ENCODE data around the gene POTEJ. TPM values are rescaled to one million over a fixed set of nuclear protein-coding genes. Genes with fewer than 3 reads are reported as not detected.
"Not testable (repeated sequence)": the region's sequence is repeated elsewhere in the genome, so short reads cannot be mapped to it uniquely, and the experiment has no call there.

POTEJ gene
- polyA plus RNA-seq, 4 donors = 0.10 TPM; not detected in 3

DNA sequence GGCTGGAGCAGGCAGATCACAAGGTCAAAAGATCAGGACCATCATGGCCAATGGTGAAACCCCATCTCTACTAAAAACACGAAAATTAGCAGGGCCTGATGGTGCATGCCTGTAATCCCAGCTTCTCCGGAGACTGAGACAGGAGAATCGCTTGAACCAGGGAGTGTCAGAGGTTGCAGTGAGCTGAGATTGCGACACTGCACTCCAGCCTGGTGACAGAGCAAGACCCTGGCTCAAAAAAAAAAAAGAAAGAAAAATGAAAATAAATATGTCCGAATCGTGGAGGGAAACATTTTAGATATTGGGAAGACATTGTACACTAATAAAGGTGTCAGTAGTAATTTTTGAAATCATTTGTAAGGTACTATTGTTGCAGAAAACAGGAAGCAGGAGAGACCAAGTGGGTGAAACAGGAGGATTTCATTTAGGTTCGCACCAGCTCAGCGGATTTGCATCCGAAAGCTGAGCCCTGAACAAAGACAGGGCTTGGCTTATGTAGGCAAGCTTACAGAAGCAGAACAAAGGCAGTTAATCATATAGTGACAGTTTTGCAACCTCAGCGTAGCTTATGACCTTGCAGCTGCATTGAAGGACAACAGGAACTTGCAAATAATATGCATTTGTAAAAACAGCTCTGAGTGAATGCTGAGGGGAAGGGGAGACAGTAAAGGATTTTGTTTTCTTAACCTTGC is 17.7 kb downstream of the POTEJ start:
- not testable (repeated sequence) for DNase-seq; H3K9me3 ChIP-seq (ENCODE audit: control insufficient read depth in 2 of 2, insufficient read depth in 1 of 2, low read depth in 1 of 2, low read length in 1 of 2); H3K27ac ChIP-seq (ENCODE audit: low read depth in 1 of 3, low read length in 2 of 3); H3K27me3 ChIP-seq (ENCODE audit: control insufficient read depth in 3 of 3, insufficient read depth in 3 of 3, low read length in 3 of 3); H3K36me3 ChIP-seq (ENCODE audit: control insufficient read depth in 3 of 3, insufficient read depth in 2 of 3, low read depth in 1 of 3, low read length in 3 of 3); H3K4me3 ChIP-seq (ENCODE audit: low read depth in 1 of 3, low read length in 3 of 3); FAIRE-seq; H3K4me1 ChIP-seq (ENCODE audit: control insufficient read depth in 3 of 3, insufficient read depth in 2 of 3, low read depth in 1 of 3, low read length in 2 of 3)
- WGBS, 3 donors = 86 to 89% (median 87%) methylated on average over 6 to 9 of the region's 10 CpGs

- H3K4me3 ChIP-seq (ENCODE audit: low read depth in 1 of 3, low read length in 3 of 3); H3K4me1 ChIP-seq (ENCODE audit: control insufficient read depth in 3 of 3, insufficient read depth in 2 of 3, low read depth in 1 of 3, low read length in 2 of 3); H3K9me3 ChIP-seq (ENCODE audit: control insufficient read depth in 2 of 2, insufficient read depth in 1 of 2, low read depth in 1 of 2, low read length in 1 of 2); FAIRE-seq; H3K27ac ChIP-seq (ENCODE audit: low read depth in 1 of 3, low read length in 2 of 3); H3K27me3 ChIP-seq (ENCODE audit: control insufficient read depth in 3 of 3, insufficient read depth in 3 of 3, low read length in 3 of 3); H3K36me3 ChIP-seq (ENCODE audit: control insufficient read depth in 3 of 3, insufficient read depth in 2 of 3, low read depth in 1 of 3, low read length in 3 of 3); DNase-seq: not testable (repeated sequence)
- WGBS, 3 donors = 78 to 92% (median 82%) methylated on average over 1 to 2 of the region's 2 CpGs
These were observed 27.7 kb downstream of the POTEJ start for GRCh38 chr2:130638973-130639372.

GRCh38 chr2:130641688-130642087 is 30.4 kb downstream of the POTEJ start:
- not testable (repeated sequence) for H3K27ac ChIP-seq (ENCODE audit: low read depth in 1 of 3, low read length in 2 of 3); H3K4me3 ChIP-seq (ENCODE audit: low read depth in 1 of 3, low read length in 3 of 3); H3K27me3 ChIP-seq (ENCODE audit: control insufficient read depth in 3 of 3, insufficient read depth in 3 of 3, low read length in 3 of 3); H3K36me3 ChIP-seq (ENCODE audit: control insufficient read depth in 3 of 3, insufficient read depth in 2 of 3, low read depth in 1 of 3, low read length in 3 of 3); FAIRE-seq; H3K9me3 ChIP-seq (ENCODE audit: control insufficient read depth in 2 of 2, insufficient read depth in 1 of 2, low read depth in 1 of 2, low read length in 1 of 2); DNase-seq; H3K4me1 ChIP-seq (ENCODE audit: control insufficient read depth in 3 of 3, insufficient read depth in 2 of 3, low read depth in 1 of 3, low read length in 2 of 3)
- WGBS, 3 donors = 52 to 59% (median 55%) methylated on average over 3 to 4 of the region's 4 CpGs

GRCh38 chr2:130649285-130649684 is 38.0 kb downstream of the POTEJ start:
- WGBS, 3 donors = 25 to 50% (median 36%) methylated on average over 1 of the region's 1 CpG
- DNase-seq; H3K27me3 ChIP-seq (ENCODE audit: control insufficient read depth in 3 of 3, insufficient read depth in 3 of 3, low read length in 3 of 3); H3K4me1 ChIP-seq (ENCODE audit: control insufficient read depth in 3 of 3, insufficient read depth in 2 of 3, low read depth in 1 of 3, low read length in 2 of 3); H3K27ac ChIP-seq (ENCODE audit: low read depth in 1 of 3, low read length in 2 of 3); H3K4me3 ChIP-seq (ENCODE audit: low read depth in 1 of 3, low read length in 3 of 3); H3K9me3 ChIP-seq (ENCODE audit: control insufficient read depth in 2 of 2, insufficient read depth in 1 of 2, low read depth in 1 of 2, low read length in 1 of 2); FAIRE-seq; H3K36me3 ChIP-seq (ENCODE audit: control insufficient read depth in 3 of 3, insufficient read depth in 2 of 3, low read depth in 1 of 3, low read length in 3 of 3): not testable (repeated sequence)

GRCh38 chr2:130664506-130664905 is 53.3 kb downstream of the POTEJ start:
- 86 to 92% (median 89%) methylated on average over 3 to 6 of the region's 6 CpGs for WGBS, 3 donors
- not testable (repeated sequence) for H3K4me3 ChIP-seq (ENCODE audit: low read depth in 1 of 3, low read length in 3 of 3); H3K27ac ChIP-seq (ENCODE audit: low read depth in 1 of 3, low read length in 2 of 3); H3K4me1 ChIP-seq (ENCODE audit: control insufficient read depth in 3 of 3, insufficient read depth in 2 of 3, low read depth in 1 of 3, low read length in 2 of 3); FAIRE-seq; H3K27me3 ChIP-seq (ENCODE audit: control insufficient read depth in 3 of 3, insufficient read depth in 3 of 3, low read length in 3 of 3); H3K36me3 ChIP-seq (ENCODE audit: control insufficient read depth in 3 of 3, insufficient read depth in 2 of 3, low read depth in 1 of 3, low read length in 3 of 3); DNase-seq; H3K9me3 ChIP-seq (ENCODE audit: control insufficient read depth in 2 of 2, insufficient read depth in 1 of 2, low read depth in 1 of 2, low read length in 1 of 2)

DNA sequence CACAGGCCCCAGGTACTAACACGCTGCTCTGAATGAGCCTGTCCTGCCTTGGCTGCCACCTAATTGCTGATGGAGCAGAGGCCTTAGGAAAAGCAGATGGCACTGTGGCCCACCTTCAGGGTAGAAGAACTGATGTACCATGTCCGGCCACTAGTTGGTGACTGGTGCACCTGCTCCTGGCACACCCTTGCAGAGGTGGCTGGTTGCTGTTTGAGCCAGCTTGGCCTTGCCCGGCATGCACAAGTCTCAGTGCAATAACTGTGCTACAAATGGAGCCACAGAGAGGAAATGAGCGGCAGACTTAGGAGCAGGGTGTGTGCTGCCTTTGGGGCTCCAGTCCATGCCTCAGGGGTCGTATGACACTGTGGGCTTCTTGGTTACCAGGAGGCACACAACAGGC is 54.4 kb downstream of the POTEJ start:
- DNase-seq; FAIRE-seq; H3K36me3 ChIP-seq (ENCODE audit: control insufficient read depth in 3 of 3, insufficient read depth in 2 of 3, low read depth in 1 of 3, low read length in 3 of 3); H3K4me3 ChIP-seq (ENCODE audit: low read depth in 1 of 3, low read length in 3 of 3); H3K9me3 ChIP-seq (ENCODE audit: control insufficient read depth in 2 of 2, insufficient read depth in 1 of 2, low read depth in 1 of 2, low read length in 1 of 2); H3K4me1 ChIP-seq (ENCODE audit: control insufficient read depth in 3 of 3, insufficient read depth in 2 of 3, low read depth in 1 of 3, low read length in 2 of 3); H3K27ac ChIP-seq (ENCODE audit: low read depth in 1 of 3, low read length in 2 of 3); H3K27me3 ChIP-seq (ENCODE audit: control insufficient read depth in 3 of 3, insufficient read depth in 3 of 3, low read length in 3 of 3): not testable (repeated sequence)
- 79 to 89% (median 88%) methylated on average over 4 to 5 of the region's 5 CpGs for WGBS, 3 donors

DNA sequence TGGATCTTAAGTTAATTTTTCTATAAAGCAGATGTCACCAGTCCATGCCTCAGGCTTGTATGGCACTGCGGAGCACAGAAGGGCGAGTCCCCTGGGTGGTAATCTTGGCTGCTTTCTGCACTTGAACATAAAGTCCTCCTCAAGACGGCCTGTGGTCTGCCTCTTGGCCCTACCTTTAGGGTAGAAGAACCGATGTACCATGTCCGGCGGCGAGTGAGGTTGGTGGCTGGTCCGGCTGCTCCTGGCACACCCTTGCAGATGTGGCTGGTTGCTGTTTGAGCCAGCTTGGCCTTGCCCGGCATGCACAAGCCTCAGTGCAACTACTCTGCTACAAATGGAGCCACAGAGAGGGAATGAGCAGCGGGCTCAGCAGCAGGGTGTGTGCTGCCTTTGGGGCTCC is 56.3 kb downstream of the POTEJ start:
- H3K4me1 ChIP-seq (ENCODE audit: control insufficient read depth in 3 of 3, insufficient read depth in 2 of 3, low read depth in 1 of 3, low read length in 2 of 3); DNase-seq; H3K27me3 ChIP-seq (ENCODE audit: control insufficient read depth in 3 of 3, insufficient read depth in 3 of 3, low read length in 3 of 3); H3K4me3 ChIP-seq (ENCODE audit: low read depth in 1 of 3, low read length in 3 of 3); H3K9me3 ChIP-seq (ENCODE audit: control insufficient read depth in 2 of 2, insufficient read depth in 1 of 2, low read depth in 1 of 2, low read length in 1 of 2); H3K36me3 ChIP-seq (ENCODE audit: control insufficient read depth in 3 of 3, insufficient read depth in 2 of 3, low read depth in 1 of 3, low read length in 3 of 3); FAIRE-seq; H3K27ac ChIP-seq (ENCODE audit: low read depth in 1 of 3, low read length in 2 of 3): not testable (repeated sequence)
- 86 to 92% (median 90%) methylated on average over 5 to 10 of the region's 10 CpGs for WGBS, 3 donors

GRCh38 chr2:130670026-130670745 is 58.9 kb downstream of the POTEJ start:
- DNase-seq; H3K27ac ChIP-seq (ENCODE audit: low read depth in 1 of 3, low read length in 2 of 3); H3K27me3 ChIP-seq (ENCODE audit: control insufficient read depth in 3 of 3, insufficient read depth in 3 of 3, low read length in 3 of 3); H3K4me1 ChIP-seq (ENCODE audit: control insufficient read depth in 3 of 3, insufficient read depth in 2 of 3, low read depth in 1 of 3, low read length in 2 of 3); H3K9me3 ChIP-seq (ENCODE audit: control insufficient read depth in 2 of 2, insufficient read depth in 1 of 2, low read depth in 1 of 2, low read length in 1 of 2); H3K36me3 ChIP-seq (ENCODE audit: control insufficient read depth in 3 of 3, insufficient read depth in 2 of 3, low read depth in 1 of 3, low read length in 3 of 3); H3K4me3 ChIP-seq (ENCODE audit: low read depth in 1 of 3, low read length in 3 of 3); FAIRE-seq: not testable (repeated sequence)
- 84 to 88% (median 85%) methylated on average over 7 to 13 of the region's 13 CpGs for WGBS, 3 donors

Measured in small intestine (tissue), 7 donors.